ENCODE data around the gene LILRB2. TPM values are rescaled to one million over a fixed set of nuclear protein-coding genes. Genes with fewer than 3 reads are reported as not detected.
"Not testable (repeated sequence)": the region's sequence is repeated elsewhere in the genome, so short reads cannot be mapped to it uniquely, and the experiment has no call there.

The LILRB2 gene
- total RNA-seq, 1 donor from 2014 or later = 0.72 TPM

- not testable (repeated sequence) for DNase-seq
Measured at GRCh38 chr19:54240372-54241336, 40.3 kb downstream of the LILRB2 start.

DNA sequence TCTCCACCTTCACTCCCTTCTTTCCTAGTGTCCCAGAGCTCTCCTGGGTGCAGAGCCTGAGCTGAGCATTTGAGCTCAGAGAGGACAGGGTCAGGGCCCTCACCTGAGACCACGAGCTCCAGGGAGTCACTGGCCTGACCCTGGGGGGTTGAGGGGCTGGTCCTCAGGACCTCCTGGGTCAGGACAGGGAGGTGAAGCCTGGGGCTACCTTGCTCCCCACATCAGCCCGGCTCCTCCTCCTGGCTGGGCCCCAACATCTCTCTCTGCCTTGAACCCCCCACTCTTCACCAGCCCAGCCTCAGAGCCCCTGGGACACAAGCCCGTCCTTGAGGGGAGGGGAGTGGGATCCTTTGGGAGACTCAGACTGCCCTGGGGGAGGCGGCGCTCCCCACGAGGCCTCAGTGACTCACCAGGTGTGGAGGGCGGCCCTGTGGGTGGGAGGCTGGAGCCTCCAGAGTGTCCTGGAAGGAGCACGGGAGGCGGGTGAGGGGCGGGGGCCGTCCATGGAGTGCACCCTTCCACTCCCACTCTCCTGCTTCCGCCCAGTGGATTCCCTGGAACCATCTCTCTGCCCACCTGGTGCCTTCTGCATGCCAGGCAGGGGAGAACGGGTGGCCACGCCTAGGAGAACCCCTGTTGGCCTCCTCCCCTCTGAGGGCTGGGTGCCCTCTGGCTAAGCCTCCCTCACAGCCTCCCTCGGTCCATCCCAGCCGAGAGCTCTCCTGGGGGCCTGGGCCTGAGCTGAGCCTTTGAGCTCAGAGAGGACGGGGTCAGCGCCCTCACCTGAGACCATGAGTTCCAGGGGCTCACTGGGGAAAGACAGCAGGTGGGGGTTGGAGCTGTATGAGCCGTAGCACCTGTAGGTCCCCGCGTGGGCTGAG is 41.2 kb downstream of the LILRB2 start:
- not testable (repeated sequence) for DNase-seq

DNA sequence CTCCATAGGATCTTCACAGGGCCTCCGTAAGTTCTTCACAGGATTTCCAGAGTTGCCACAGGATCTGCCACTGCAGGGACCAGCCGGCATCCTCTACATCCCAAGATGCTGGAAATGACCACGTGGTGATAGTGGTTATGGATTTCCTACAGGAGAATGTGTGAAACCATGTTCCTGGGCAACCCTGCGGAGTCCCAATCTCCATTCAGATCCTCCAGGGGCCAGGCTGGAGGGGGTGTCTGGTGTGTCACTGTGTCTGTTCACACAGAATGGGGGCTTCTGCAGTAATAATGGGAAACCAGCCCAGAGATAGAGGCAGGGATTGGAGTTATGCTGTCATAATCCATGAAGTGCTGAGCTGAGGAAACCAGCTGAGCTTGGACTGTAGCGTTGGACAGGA is 47.0 kb downstream of the LILRB2 start:
- DNase-seq = no peak

GRCh38 chr19:54231077-54231931 is 49.6 kb downstream of the LILRB2 start:
- peak; percentile 82 for DNase-seq

- no peak for DNase-seq
Measured at GRCh38 chr19:54230031-54230430, 50.9 kb downstream of the LILRB2 start.

- no peak for DNase-seq
Measured at GRCh38 chr19:54229146-54229545, 51.8 kb downstream of the LILRB2 start.

GRCh38 chr19:54224619-54225018 is 56.3 kb downstream of the LILRB2 start:
- not testable (repeated sequence) for DNase-seq

DNA sequence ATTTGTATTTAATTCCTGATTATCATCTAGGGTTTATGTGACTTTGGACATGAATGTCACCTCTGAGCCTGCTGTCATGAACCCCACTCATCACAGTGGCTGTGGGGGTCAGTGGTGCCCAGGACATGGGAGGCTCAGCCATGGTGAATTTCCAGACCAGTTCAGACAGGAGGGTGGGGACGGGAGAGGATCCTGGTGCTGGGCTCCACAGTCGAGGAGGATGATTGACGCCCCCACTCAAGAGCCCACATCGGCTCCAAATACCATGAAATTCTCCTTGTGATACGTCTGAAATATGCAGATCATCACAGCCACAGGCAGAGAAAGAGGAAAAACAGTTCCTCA is 57.0 kb downstream of the LILRB2 start:
- not testable (repeated sequence) for DNase-seq

Small RNA genes within 50 kb of the gene (small RNA-seq; reads per million reads assigned to genes)
- gene AC245884.12 (ENCODE audit: low replicate concordance) = not detected
- gene MIR4752 (ENCODE audit: low replicate concordance) = not detected
- not detected for gene RNU6-1307P (ENCODE audit: low replicate concordance)

Other genes starting within 250 kb of the LILRB2 start
- gene VSTM1, start 217.2 kb downstream of the LILRB2 start, total RNA-seq = not detected
- not detected for gene TARM1, start 199.7 kb downstream of the LILRB2 start, total RNA-seq
- 1.5 TPM for gene OSCAR, start 180.3 kb downstream of the LILRB2 start, total RNA-seq
- 2.2 TPM for gene NDUFA3, start 178.3 kb downstream of the LILRB2 start, total RNA-seq
- gene TFPT, start 165.5 kb downstream of the LILRB2 start, total RNA-seq = 8.7 TPM
- 44.9 TPM for gene PRPF31, start 165.4 kb downstream of the LILRB2 start, total RNA-seq
- 16.3 TPM for gene CNOT3, start 143.3 kb downstream of the LILRB2 start, total RNA-seq
- gene LENG1, start 121.4 kb downstream of the LILRB2 start, total RNA-seq = 7.5 TPM
- 4.3 TPM for gene TMC4, start 108.0 kb downstream of the LILRB2 start, total RNA-seq
- gene MBOAT7, start 91.5 kb downstream of the LILRB2 start, total RNA-seq = 12.0 TPM
- gene TSEN34, start 89.8 kb downstream of the LILRB2 start, total RNA-seq = 46.5 TPM
- 1,569 TPM for gene RPS9, start 80.3 kb downstream of the LILRB2 start, total RNA-seq
- gene LILRB3, start 58.1 kb downstream of the LILRB2 start, total RNA-seq = 3.0 TPM
- gene LILRA6, start 38.3 kb downstream of the LILRB2 start, total RNA-seq = not detected
- 4.1 TPM for gene LILRB5, start 23.8 kb downstream of the LILRB2 start, total RNA-seq
- gene LILRA5, start 32.1 kb upstream of the LILRB2 start, total RNA-seq = not detected
- gene LILRA4, start 58.1 kb upstream of the LILRB2 start, total RNA-seq = not detected
- 8.8 TPM for gene LAIR1, start 83.8 kb upstream of the LILRB2 start, total RNA-seq
- 15.0 TPM for gene TTYH1, start 134.4 kb upstream of the LILRB2 start, total RNA-seq
- gene LENG8, start 168.1 kb upstream of the LILRB2 start, total RNA-seq = 38.4 TPM
- 3.6 TPM for gene LENG9, start 182.7 kb upstream of the LILRB2 start, total RNA-seq
- gene CDC42EP5, start 192.2 kb upstream of the LILRB2 start, total RNA-seq = 24.5 TPM
- gene LAIR2, start 221.7 kb upstream of the LILRB2 start, total RNA-seq = not detected

All from tongue (tissue), 3 donors.